ENCODE measurements around the gene RPP25L. TPM values are rescaled to one million over a fixed set of nuclear protein-coding genes. Genes with fewer than 3 reads are reported as not detected.

RPP25L gene
- total RNA-seq, 4 donors from 2014 or later = 17.0 to 39.0 (median 26.6) TPM

- DNase-seq (ENCODE audit: low spot score in 2 of 2) = no peak
- no peak overlapping the region for H3K4me3 ChIP-seq (ENCODE audit: low read depth, poor library complexity, severe bottlenecking)
- WGBS, 2 donors = 46 to 73% methylated on average over 5 of the region's 5 CpGs
- intact Hi-C loops (cut with DNase I; ENCODE audit: low total_unique reads) = no loop called here
- TF ChIP-seq, protein P1, sequence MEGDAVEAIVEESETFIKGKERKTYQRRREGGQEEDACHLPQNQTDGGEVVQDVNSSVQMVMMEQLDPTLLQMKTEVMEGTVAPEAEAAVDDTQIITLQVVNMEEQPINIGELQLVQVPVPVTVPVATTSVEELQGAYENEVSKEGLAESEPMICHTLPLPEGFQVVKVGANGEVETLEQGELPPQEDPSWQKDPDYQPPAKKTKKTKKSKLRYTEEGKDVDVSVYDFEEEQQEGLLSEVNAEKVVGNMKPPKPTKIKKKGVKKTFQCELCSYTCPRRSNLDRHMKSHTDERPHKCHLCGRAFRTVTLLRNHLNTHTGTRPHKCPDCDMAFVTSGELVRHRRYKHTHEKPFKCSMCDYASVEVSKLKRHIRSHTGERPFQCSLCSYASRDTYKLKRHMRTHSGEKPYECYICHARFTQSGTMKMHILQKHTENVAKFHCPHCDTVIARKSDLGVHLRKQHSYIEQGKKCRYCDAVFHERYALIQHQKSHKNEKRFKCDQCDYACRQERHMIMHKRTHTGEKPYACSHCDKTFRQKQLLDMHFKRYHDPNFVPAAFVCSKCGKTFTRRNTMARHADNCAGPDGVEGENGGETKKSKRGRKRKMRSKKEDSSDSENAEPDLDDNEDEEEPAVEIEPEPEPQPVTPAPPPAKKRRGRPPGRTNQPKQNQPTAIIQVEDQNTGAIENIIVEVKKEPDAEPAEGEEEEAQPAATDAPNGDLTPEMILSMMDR (IDR thresholded peaks at IDR 0.05) = no peak
- no peak for TF ChIP-seq POLR2A (IDR thresholded peaks at IDR 0.05)
Observed at GRCh38 chr9:34650816-34651215, 38.9 kb upstream of the RPP25L start.

GRCh38 chr9:34648673-34649072, 36.8 kb upstream of the RPP25L start:
- no peak overlapping the region for H3K4me3 ChIP-seq (ENCODE audit: low read depth, poor library complexity, severe bottlenecking)
- no peak for TF ChIP-seq POLR2A (IDR thresholded peaks at IDR 0.05)
- TF ChIP-seq, protein P1 (IDR thresholded peaks at IDR 0.05) = no peak
- DNase-seq (ENCODE audit: low spot score in 2 of 2) = no peak
- WGBS, 2 donors = 90 to 93% methylated on average over 8 of the region's 8 CpGs
- intact Hi-C loops (cut with DNase I; ENCODE audit: low total_unique reads) = no loop called here

GRCh38 chr9:34647651-34648050, 35.8 kb upstream of the RPP25L start:
- DNase-seq (ENCODE audit: low spot score in 2 of 2) = no peak
- TF ChIP-seq POLR2A (IDR thresholded peaks at IDR 0.05) = no peak
- TF ChIP-seq, protein P1 (IDR thresholded peaks at IDR 0.05) = no peak
- 37 to 40% methylated on average over 10 of the region's 10 CpGs for WGBS, 2 donors
- H3K4me3 ChIP-seq (ENCODE audit: low read depth, poor library complexity, severe bottlenecking) = peak overlapping the region; percentile 58
- intact Hi-C loops (cut with DNase I; ENCODE audit: low total_unique reads) = no loop called here

- no peak for DNase-seq (ENCODE audit: low spot score in 2 of 2)
- TF ChIP-seq, protein P1 (IDR thresholded peaks at IDR 0.05) = no peak
- no peak for TF ChIP-seq POLR2A (IDR thresholded peaks at IDR 0.05)
- intact Hi-C loops (cut with DNase I; ENCODE audit: low total_unique reads) = no loop called here
- peak overlapping the region; percentile 58 for H3K4me3 ChIP-seq (ENCODE audit: low read depth, poor library complexity, severe bottlenecking)
- WGBS, 2 donors = 0 to 3% methylated on average over 5 to 8 of the region's 8 CpGs
Observed at GRCh38 chr9:34647084-34647403, 35.1 kb upstream of the RPP25L start.

GRCh38 chr9:34646211-34647083, 34.5 kb upstream of the RPP25L start, which contains the start of gene GALT:
Gene GALT, plus strand, starts transcription at chr9:34646675. Its CDS starts 30 bp downstream, at chr9:34646705.
- peak within 1 kb of the TSS; percentile 58 for H3K4me3 ChIP-seq (ENCODE audit: low read depth, poor library complexity, severe bottlenecking)
- TF ChIP-seq POLR2A (IDR thresholded peaks at IDR 0.05) = no peak
- TF ChIP-seq, protein P1 (IDR thresholded peaks at IDR 0.05) = peak in 1 of 3 donors; percentile 30
- WGBS, 2 donors = 5 to 7% methylated on average over 28 to 39 of the region's 43 CpGs
- peak; percentile 92 to 99 for DNase-seq (ENCODE audit: low spot score in 2 of 2)
- intact Hi-C loops (cut with DNase I; ENCODE audit: low total_unique reads) = no loop called here
